Activated CD8-positive, alpha-beta memory T cell treated with anti-CD3 and anti-CD28 coated beads for 36 hours (primary cell): ENCODE results near the gene LRRC2. TPM values are rescaled to one million over a fixed set of nuclear protein-coding genes. Genes with fewer than 3 reads are reported as not detected.

Source experiments
- CTCF ChIA-PET: fragments of 350-600 bp; sonication (Branson Sonifier 250); formaldehyde crosslinking; loops from one replicate; lab custom pipeline; 2021; ENCODE audit warnings: antibody characterized with exemption; lab: Charles Lee
- POLR2A ChIA-PET: fragments of 350-600 bp; sonication (Branson Sonifier 250); formaldehyde crosslinking; loops from one replicate; lab custom pipeline; 2021; ENCODE audit warnings: antibody characterized with exemption; lab: Charles Lee
- total RNA-seq, 2 experiments: library from RNA; stranded (reverse); gene quantifications; one replicate each; pipeline ENCODE4 v1.2.3, GENCODE V29; 2021

The LRRC2 gene
- total RNA-seq, 2 experiments from 2014 or later = not detected

- ChIA-PET CTCF (interaction anchor here (2.8 kb wide), 1 partner anchor 12 kb away, joined by 14 read pairs; no protein-coding TSS in a partner anchor), POLR2A (no interaction called here)
Measured at GRCh38 chr3:46477145-46477544, 89.0 kb downstream of the LRRC2 start.

- CTCF ChIA-PET = no interaction called here
- POLR2A ChIA-PET = no interaction called here
Measured at GRCh38 chr3:46472736-46473135, 93.4 kb downstream of the LRRC2 start.

GRCh38 chr3:46471371-46471914 lies 94.7 kb downstream of the LRRC2 start:
- POLR2A ChIA-PET = no interaction called here
- CTCF ChIA-PET = no interaction called here

- ChIA-PET CTCF (no interaction called here), POLR2A (no interaction called here)
Measured at GRCh38 chr3:46470831-46471230, 95.3 kb downstream of the LRRC2 start.

- ChIA-PET CTCF (no interaction called here), POLR2A (no interaction called here)
Measured at GRCh38 chr3:46469680-46470357, 96.3 kb downstream of the LRRC2 start.

- ChIA-PET POLR2A (no interaction called here), CTCF (no interaction called here)
Measured at GRCh38 chr3:46468753-46469600, 97.1 kb downstream of the LRRC2 start.

GRCh38 chr3:46467562-46467961 lies 98.5 kb downstream of the LRRC2 start:
- POLR2A ChIA-PET = interaction anchor here (0.6 kb wide), 1 partner anchor 335 kb away, joined by 15 read pairs; no protein-coding TSS in a partner anchor
- CTCF ChIA-PET = no interaction called here

- ChIA-PET POLR2A (no interaction called here), CTCF (no interaction called here)
Measured at GRCh38 chr3:46466871-46467403, 99.2 kb downstream of the LRRC2 start.

- ChIA-PET CTCF (no interaction called here), POLR2A (no interaction called here)
Measured at GRCh38 chr3:46466273-46466672, 99.8 kb downstream of the LRRC2 start.

Other genes with a start within 250 kb of the LRRC2 start
- gene CCR2, start 212.2 kb downstream of the LRRC2 start, total RNA-seq = under 1 TPM; 0.34 to 0.42 TPM
- gene CCR5, start 195.4 kb downstream of the LRRC2 start, total RNA-seq = 1 to 10 TPM; 2.6 to 3.1 TPM
- 1 to 10 TPM; 3.0 to 3.6 TPM for gene CCRL2, start 159.0 kb downstream of the LRRC2 start, total RNA-seq
- gene LTF, start 101.4 kb downstream of the LRRC2 start, total RNA-seq = not detected
- not detected for gene RTP3, start 68.3 kb downstream of the LRRC2 start, total RNA-seq
- not detected for gene FAM240A, start 46.2 kb upstream of the LRRC2 start, total RNA-seq
- under 1 TPM; 0.69 to 0.82 TPM for gene ALS2CL, start 127.4 kb upstream of the LRRC2 start, total RNA-seq
- gene TMIE, start 135.1 kb upstream of the LRRC2 start, total RNA-seq = under 1 TPM; 0.25 to 0.30 TPM
- not detected for gene PRSS50, start 151.6 kb upstream of the LRRC2 start, total RNA-seq